ENCODE data around the gene DLGAP1. TPM values are rescaled to one million over a fixed set of nuclear protein-coding genes. Genes with fewer than 3 reads are reported as not detected.

DLGAP1 gene
- total and polyA plus RNA-seq, 2 of the 13 experiments (the other 11 are each of a cell fraction or from before 2014, with no cell fraction given): 0.01 TPM; not detected in 1

GRCh38 chr18:3623769-3624545 is 831.1 kb downstream of the DLGAP1 start (continued):
- no peak for TF ChIP-seq PRDM4 (CRISPR knock-in tag; IDR thresholded peaks at IDR 0.05; ENCODE audit: borderline replicate concordance)
- peak; percentile 69; the same call in 1 of the 2 replicates for TF ChIP-seq KLF12 (CRISPR knock-in tag; IDR thresholded peaks at IDR 0.05; ENCODE audit: borderline replicate concordance)
- no peak for TF ChIP-seq ZNF562 (CRISPR knock-in tag; IDR thresholded peaks at IDR 0.05; ENCODE audit: borderline replicate concordance)
- no peak; the same call in 1 of the 2 replicates for TF ChIP-seq ZNF552 (CRISPR knock-in tag; IDR thresholded peaks at IDR 0.05; ENCODE audit: borderline replicate concordance)
- TF ChIP-seq HNF1A (IDR thresholded peaks at IDR 0.05; ENCODE audit: low read depth): no peak
- peak; percentile 85 for TF ChIP-seq HNF1A (CRISPR knock-in tag; IDR thresholded peaks at IDR 0.05; ENCODE audit: borderline replicate concordance)
- peak; percentile 59; the same call in 1 of the 2 replicates for TF ChIP-seq ZNF724P (CRISPR knock-in tag; IDR thresholded peaks at IDR 0.05; ENCODE audit: borderline replicate concordance)
- peak; percentile 88 for TF ChIP-seq ZNF556 (CRISPR knock-in tag; IDR thresholded peaks at IDR 0.05; ENCODE audit: borderline replicate concordance)
- TF ChIP-seq YEATS2 (CRISPR knock-in tag; IDR thresholded peaks at IDR 0.05; ENCODE audit: borderline replicate concordance): peak; percentile 65; the same call in 1 of the 2 replicates
- no peak for TF ChIP-seq CBX1 (IDR thresholded peaks at IDR 0.05; ENCODE audit: low read depth)
- TF ChIP-seq ZBTB40 (IDR thresholded peaks at IDR 0.05): no peak
- peak; percentile 92 for TF ChIP-seq ZBTB40 (CRISPR knock-in tag; IDR thresholded peaks at IDR 0.05)
- 0 out of 2 replicates have a peak, but pooled peaks have one; percentile 78 for TF ChIP-seq GTF3A (CRISPR knock-in tag; conservative IDR thresholded peaks at IDR 0.05)

Data from HepG2 (cell line).